Testis (tissue), 3 donors: ENCODE results near the gene TRIM63. TPM values are rescaled to one million over a fixed set of nuclear protein-coding genes. Genes with fewer than 3 reads are reported as not detected.

Experiments
- DNase-seq: peaks from one replicate; pipeline ENCODE4 v3.0.0-alpha.2; 2019
- H3K27ac ChIP-seq, 2 donors: fragments of 200-600 bp; sonication (generic); one replicate each; pipeline ENCODE4 v1.5.1; 2019
- H3K27me3 ChIP-seq: fragments of 200-600 bp; sonication (generic); one replicate; pipeline ENCODE4 v1.5.1; 2019
- H3K36me3 ChIP-seq: fragments of 200-600 bp; sonication (generic); one replicate; pipeline ENCODE4 v1.5.1; 2017; ENCODE audit warnings: low read depth; ENCODE audit errors: missing control alignments
- H3K4me1 ChIP-seq: fragments of 200-600 bp; sonication (generic); one replicate; pipeline ENCODE4 v1.5.1; 2019
- H3K4me3 ChIP-seq, 2 donors: fragments of 200-600 bp; sonication (generic); one replicate each; pipeline ENCODE4 v1.5.1; 2017 to 2019
- H3K9me3 ChIP-seq: fragments of 200-600 bp; sonication (generic); one replicate; pipeline ENCODE4 v1.5.1; 2017
- CTCF ChIP-seq, 3 experiments: fragments of 450-650 bp in 2 of 3; fragments of 200-600 bp in 1 of 3; sonication (generic) in 1 of 3; IDR thresholded peaks; one replicate each; pipeline ENCODE4 v1.5.1; 2016 to 2019; ENCODE audit warnings: antibody characterized with exemption in 3 of 3, mild to moderate bottlenecking in 2 of 3, moderate library complexity in 1 of 3
- POLR2A ChIP-seq: fragments of 450-650 bp; IDR thresholded peaks from one replicate; pipeline ENCODE4 v1.6.1; 2017; ENCODE audit warnings: antibody characterized with exemption, mild to moderate bottlenecking, moderate library complexity
- WGBS, 2 donors: methylation state at CpG; one replicate each; pipeline ENCODE4 v1.1.5; 2018; 5-methylcytosine and 5-hydroxymethylcytosine counted together
- intact Hi-C: fragments of 100-400 bp; cut with DNase I; formaldehyde crosslinking; loops from one replicate; pipeline ENCODE4 v1.15.1; 2023; ENCODE audit warnings: low total_unique reads
- polyA plus RNA-seq: library from polyadenylated mRNA; stranded (reverse); fragments of 350-450 nt; fragmentation: Illumina TruSeq; extraction: RNeasy Lipid Tissue Mini Kit (QIAGEN cat#74804); gene quantifications from one replicate; pipeline ENCODE4 v1.2.3, GENCODE V29; 2014; ENCODE audit warnings: low read depth, low replicate concordance; ENCODE audit not compliant: insufficient read depth
- total RNA-seq, 2 donors: library from RNA; depleted of rRNA; stranded (reverse); fragments of >200 nt; gene quantifications; one replicate each; pipeline ENCODE4 v1.2.3, GENCODE V29; 2016

TRIM63 gene
- total and polyA plus RNA-seq, 3 donors from 2014 or later: 0.50 to 1.2 (median 0.71) TPM

- no peaks in the 10 kb centered on the region for H3K36me3 ChIP-seq
- TF ChIP-seq CTCF (IDR thresholded peaks at IDR 0.05) (no peak), POLR2A (no peak)
- peaks cover 14% of the 10 kb centered on the region for H3K4me1 ChIP-seq
- WGBS, 2 donors: 76 to 86% methylated on average over 1 to 6 of the region's 6 CpGs
- H3K4me3 ChIP-seq: no peak overlapping the region
- no peaks in the 10 kb centered on the region for H3K27me3 ChIP-seq
- no peak overlapping the region for H3K27ac ChIP-seq
- DNase-seq: no peak
- intact Hi-C loops: loop anchor here (10.0 kb wide), 1 partner anchor 107 kb away; no protein-coding TSS in a partner anchor
- no peaks in the 10 kb centered on the region for H3K9me3 ChIP-seq
Measured at GRCh38 chr1:26037904-26038303, 29.5 kb downstream of the TRIM63 start.

- Histone ChIP-seq H3K9me3 (no peaks in the 10 kb centered on the region), H3K36me3 (no peaks in the 10 kb centered on the region), H3K4me3 (peak overlapping the region in 1 of 2 donors; percentile 82), H3K4me1 (peaks cover 14% of the 10 kb centered on the region), H3K27me3 (no peaks in the 10 kb centered on the region), H3K27ac (no peak overlapping the region)
- 62 to 65% methylated on average over 11 of the region's 11 CpGs for WGBS, 2 donors
- TF ChIP-seq CTCF (IDR thresholded peaks at IDR 0.05): no peak
- no peak for TF ChIP-seq POLR2A
- no peak for DNase-seq
- intact Hi-C loops: loop anchor here (10.0 kb wide), 1 partner anchor 108 kb away; no protein-coding TSS in a partner anchor
Measured at GRCh38 chr1:26036756-26037281, 30.6 kb downstream of the TRIM63 start.

- H3K27me3 ChIP-seq: no peaks in the 10 kb centered on the region
- intact Hi-C loops: loop anchor here (10.0 kb wide), 1 partner anchor 109 kb away; no protein-coding TSS in a partner anchor
- TF ChIP-seq CTCF (IDR thresholded peaks at IDR 0.05) (peak; percentile 99 to 100 (median 100)), POLR2A (no peak)
- WGBS, 2 donors: 3 to 5% methylated on average over 31 to 38 of the region's 39 CpGs
- peaks cover 14% of the 10 kb centered on the region for H3K4me1 ChIP-seq
- H3K9me3 ChIP-seq: no peaks in the 10 kb centered on the region
- H3K27ac ChIP-seq: peak overlapping the region; percentile 47 to 89
- no peaks in the 10 kb centered on the region for H3K36me3 ChIP-seq
- DNase-seq: peak; percentile 88
- H3K4me3 ChIP-seq: peak overlapping the region; percentile 72 to 82
Measured at GRCh38 chr1:26035959-26036755, 31.3 kb downstream of the TRIM63 start.

GRCh38 chr1:26035203-26035958, 32.0 kb downstream of the TRIM63 start:
- no peaks in the 10 kb centered on the region for H3K9me3 ChIP-seq
- H3K36me3 ChIP-seq: no peaks in the 10 kb centered on the region
- TF ChIP-seq CTCF (IDR thresholded peaks at IDR 0.05) (peak in 2 of 3 experiments; percentile 3 to 28), POLR2A (no peak)
- intact Hi-C loops: loop anchor here (10.0 kb wide), 1 partner anchor 109 kb away; no protein-coding TSS in a partner anchor
- peaks cover 14% of the 10 kb centered on the region for H3K4me1 ChIP-seq
- 0 to 1% methylated on average over 25 to 57 of the region's 60 CpGs for WGBS, 2 donors
- H3K4me3 ChIP-seq: peak overlapping the region; percentile 72 to 82
- H3K27me3 ChIP-seq: no peaks in the 10 kb centered on the region
- H3K27ac ChIP-seq: peak overlapping the region; percentile 47 to 89
- DNase-seq: peak; percentile 99
